GM21390 (cell line): ENCODE measurements around the gene TMPRSS13.
"Not testable (repeated sequence)": the region's sequence is repeated elsewhere in the genome, so short reads cannot be mapped to it uniquely, and the experiment has no call there.

ENCODE experiments used
- ATAC-seq: cut with Tn5 transposase; IDR thresholded peaks from one replicate; pipeline ENCODE4 v1.9.1; 2021; ENCODE audit not compliant: unreplicated experiment

Gene TMPRSS13

DNA sequence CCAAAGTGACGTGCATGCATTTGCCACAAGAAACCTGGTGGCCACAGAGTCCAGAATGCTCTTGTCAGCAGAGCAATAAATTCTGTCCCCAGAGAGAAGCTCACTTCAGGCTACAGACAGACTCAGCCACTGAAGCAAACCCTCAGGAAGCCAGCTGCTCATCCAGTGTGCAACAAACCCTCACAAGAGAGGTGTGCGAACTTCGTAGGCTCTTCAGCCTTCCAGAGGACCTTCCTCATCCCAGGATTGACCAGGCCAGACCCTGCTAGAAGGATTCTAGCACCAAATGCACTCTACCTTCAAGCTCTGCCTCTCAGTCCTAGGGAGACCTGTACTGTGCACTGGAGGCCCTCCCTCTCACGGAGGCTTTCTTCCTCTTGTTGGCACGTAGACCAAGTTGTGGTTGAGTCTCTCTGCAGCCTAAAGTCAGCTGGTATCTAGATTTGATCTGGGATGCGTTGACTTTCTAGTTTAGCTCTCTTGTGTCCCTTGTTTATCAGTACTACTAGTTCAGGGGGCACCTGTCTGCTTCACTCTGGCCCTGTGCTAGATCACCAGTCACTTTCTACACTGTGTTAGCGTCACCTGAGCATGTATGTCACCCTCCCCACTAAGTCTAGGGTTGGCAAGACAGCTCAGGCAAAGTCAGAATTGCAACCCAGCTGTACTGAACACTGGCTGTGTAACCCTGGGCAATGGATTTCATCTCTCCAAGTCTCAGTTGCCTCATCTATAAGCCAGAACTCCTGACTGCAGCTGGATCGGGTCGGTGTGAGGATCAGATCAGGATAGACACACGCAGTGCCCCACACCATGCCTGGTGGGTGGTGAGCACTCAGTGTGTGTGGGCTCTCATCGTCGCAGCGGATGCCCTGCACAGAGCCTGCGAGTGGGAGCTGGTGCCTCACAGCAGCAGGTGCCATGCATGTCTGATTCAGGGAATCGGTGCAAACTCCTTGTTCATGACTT, 22.1 kb upstream of the TMPRSS13 start:
- no peak for ATAC-seq

DNA sequence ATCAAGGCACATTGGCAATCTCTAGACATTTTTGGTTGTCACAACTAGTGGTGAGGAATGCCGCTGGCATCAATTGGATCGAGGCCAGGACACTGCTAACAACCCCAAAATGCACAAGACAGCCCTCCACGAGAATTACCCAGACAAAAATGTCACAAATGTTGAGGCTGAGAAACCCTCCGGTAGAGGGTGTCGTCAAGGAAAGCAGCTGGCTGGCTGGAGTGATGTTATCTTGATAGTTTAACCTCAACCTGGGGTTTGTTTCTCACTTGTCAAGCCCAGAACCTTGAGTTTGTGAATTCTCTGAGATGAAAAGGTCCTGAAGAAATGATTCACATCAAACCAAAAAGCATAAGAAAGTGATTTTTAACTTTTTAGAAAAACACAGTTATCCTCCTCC, 21.1 kb upstream of the TMPRSS13 start:
- no peak for ATAC-seq

DNA sequence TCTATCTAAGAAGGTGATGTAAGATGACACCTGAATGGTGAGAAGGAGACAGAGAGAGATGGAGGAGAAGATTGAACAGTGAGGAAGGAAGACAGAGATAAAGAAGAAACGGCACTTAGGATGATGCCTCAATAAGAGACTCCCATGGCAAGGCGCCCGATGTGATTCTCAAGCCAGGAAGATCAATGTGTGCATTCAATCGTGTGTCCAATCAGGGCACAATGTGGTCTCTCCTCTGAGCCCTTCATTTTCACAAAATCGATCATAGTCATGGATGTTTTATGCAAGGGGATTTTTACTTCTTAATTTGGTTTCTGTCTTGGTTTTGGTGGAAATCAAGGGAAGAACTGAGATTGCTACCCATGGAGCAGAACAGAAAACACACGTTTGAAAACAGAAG, 19.9 kb upstream of the TMPRSS13 start:
- ATAC-seq: no peak

DNA sequence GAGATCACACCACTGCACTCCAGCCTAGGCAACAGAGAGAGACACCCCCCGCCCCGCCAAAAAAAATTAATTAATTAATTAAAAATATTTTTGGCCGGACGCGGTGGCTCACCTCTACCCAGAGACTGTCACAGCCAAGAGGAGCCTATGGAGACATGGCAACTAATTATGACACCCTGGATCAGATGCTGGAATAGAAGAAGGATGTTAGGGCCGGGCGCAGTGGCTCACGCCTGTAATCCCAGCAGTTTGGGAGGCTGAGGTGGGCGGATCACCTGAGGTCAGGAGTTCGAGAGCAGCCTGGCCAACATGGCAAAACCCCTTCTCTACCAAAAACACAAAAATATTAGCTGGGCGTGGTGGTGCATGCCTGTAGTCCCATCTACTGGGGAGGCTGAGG, 19.3 kb upstream of the TMPRSS13 start:
- ATAC-seq: not testable (repeated sequence)

DNA sequence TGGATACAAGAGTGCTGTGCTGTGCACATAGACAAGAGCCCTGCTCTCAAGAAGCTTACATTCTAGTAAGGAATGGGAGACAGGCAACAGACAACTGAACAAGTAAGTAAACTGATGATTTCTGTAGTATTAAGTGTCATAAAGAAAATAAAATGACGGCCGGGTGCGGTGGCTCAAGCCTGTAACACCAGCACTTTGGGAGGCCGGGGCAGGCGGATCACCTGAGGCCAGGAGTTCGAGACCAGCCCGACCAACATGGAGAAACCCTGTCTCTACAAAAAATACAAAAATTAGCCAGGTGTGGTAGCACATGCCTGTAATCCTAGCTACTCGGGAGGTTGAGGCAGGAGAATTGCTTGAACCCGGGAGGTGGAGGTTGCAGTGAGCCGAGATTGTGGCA, 18.5 kb upstream of the TMPRSS13 start:
- ATAC-seq: not testable (repeated sequence)

DNA sequence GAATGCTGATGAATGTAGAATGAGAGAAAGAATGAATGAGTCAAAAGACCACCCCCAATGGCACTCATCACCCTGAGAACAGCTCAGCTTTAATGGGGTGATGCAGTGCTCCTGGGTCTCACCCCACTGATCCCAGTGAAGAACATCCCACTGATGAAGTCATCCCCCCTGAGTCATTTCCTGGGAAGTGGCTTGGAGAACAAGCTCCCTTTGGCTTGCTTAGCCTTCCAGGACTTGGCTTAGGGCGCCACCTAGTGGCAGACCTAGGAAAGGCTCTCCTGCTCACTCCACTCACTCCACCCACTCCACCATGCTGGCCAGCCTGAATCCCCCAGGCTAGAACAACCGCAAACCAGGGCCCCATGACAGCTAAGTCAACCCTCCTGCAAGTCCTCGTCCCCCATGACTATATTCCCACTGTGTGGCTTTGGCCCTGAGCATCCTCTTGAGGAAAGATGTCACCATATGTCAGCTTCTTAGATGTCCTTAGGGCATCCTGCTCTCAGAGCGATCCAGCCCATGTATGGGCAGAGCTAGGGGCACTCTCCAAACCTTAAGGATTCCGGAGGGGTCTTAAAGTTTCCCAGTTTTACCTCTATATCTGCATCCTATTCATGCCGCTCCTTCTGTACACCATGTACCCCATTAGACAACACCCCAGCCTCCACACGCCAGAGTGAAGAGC, 17.8 kb upstream of the TMPRSS13 start:
- ATAC-seq: peak; percentile 63

DNA sequence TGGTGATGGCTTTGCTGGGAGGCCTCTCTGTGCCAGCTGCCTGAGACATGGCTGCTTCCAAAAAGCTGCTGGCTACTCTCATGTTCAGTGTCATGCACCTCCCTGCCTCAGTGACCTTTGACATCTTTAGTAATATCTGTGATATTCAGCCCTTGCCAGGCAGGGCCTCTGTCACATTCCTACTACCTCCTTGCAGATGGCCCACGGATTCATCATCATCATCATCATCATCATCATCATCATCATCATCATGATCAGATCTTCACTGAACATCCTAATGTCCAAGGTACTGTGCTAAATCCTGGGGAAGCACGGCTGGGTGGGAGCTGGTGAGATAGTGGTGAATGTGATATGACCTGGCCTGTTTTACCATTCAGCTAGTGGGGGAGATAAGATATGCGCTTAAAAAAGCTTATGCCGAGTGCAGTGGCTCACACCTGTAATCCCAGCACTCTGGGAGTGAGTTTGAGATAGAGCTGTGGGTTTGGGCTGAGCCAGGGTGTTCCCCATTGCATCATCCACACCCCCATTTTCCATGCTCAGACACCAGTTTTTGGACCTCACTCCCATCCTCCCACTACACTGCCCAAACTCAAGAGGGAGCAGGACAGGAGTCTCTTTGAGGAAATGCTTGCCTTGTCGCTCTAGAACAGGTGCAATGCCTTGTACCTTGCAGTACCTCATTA, 17.1 kb upstream of the TMPRSS13 start:
- no peak for ATAC-seq

DNA sequence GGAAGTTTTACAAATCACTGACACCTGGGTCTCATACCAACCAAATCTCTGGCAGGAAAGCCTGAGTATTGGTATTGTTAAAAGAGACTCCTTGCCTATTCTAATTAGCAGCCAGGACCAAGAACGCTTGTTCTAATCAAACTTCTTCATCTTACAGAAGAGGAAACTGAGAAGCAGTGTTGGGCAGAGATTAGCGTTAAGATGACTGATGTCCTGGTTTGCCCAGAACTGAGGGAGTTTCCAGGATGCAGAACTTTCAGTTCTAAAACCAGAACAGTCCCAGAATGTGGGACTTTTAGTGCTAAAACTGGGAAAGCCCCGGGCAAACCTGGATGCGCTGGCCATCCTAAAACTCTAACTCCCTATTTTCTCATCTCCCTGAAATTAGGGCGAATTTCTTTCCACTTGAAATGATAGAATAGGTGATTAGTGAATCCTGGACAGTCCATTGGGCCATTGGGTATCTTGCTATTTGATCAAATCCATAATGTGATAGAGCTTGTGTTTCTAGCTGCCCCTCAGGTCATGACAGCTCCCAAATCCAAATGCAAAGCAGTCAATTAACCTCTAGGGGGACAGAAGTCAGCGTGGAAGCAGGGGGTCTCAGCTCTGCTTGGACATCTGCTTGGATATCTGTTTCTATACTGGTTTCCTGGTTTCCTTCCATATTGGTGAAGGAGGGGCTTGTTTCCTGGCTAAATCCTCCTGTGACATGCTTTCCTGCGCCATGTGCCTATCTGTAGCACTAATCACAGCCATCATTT, 16.0 kb upstream of the TMPRSS13 start:
- ATAC-seq: no peak

DNA sequence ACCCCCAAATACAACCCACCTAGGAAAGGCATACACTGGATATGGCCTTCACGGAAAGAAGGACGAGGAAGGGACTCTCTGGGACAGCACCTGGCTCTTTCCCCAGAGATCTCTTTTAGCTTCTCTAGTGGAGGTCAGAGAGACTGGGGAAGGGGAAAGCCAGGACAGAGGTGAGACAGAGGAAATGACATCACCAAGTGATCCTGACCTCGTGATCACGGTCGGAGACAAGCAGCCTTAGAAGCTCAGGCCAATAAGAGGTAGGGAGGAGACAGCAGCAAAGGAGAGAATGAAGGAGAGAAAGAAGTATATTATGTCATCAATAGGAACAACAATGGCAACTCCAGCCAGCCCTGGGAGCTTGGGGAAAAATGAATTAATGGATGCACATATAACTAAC, 15.4 kb upstream of the TMPRSS13 start:
- no peak for ATAC-seq

DNA sequence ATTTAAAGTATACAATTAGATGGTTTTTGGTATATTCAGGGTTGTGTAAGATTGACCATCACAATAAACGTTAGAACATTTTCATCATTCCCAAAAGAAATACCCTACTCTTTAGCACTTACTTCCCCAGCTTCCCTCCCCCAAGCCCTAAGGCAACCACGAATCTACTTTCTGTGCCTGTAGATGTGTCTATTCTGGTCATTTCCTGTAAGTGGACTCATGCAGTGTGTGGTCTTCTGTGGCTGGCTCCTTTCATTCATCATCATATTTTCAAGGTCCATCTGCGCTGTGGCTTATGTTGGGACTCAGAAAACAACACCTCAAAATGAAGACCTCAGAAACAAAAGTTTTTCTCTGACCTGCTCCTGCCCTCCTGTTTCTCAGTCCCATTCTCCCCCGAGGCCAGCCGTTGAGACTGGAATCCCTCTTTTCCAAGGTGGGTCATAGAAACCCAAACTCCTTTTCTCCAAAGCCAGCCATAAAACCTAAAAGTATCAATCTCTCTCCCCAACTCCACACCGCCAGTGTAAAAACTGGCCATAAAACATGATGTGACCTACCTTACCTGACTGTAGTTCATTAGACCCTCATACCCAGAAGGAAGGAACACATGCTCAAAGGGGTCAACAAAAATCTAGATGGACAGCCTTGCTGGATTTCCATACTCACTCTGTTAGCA, 12.9 kb upstream of the TMPRSS13 start:
- ATAC-seq: no peak

DNA sequence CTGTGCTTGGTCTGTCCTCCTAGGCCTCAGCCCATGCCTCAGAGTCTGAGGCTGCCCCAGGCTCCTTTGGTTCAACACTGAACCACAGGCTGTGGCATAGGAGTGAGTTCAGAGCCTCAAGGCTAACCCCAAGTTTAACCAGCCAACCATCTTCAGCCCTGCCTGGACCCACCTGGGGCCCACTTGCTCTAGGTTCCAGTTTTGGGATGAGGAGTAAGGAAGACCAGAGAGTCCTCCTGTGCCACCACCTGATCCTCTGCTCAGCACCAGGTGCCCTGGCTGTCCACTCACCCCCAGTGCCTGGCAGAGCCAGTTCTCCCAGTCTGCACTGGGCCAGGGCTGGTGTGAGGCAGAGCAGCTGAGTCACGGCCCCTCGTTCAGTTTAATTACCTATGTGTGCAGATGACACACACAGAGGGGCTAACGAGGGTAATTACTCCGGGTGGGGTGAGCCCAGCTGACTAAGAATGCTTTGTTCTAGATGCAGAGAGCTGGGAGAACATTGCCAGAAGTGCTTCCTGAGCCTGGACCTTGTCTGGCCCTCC, 12.0 kb upstream of the TMPRSS13 start:
- ATAC-seq: no peak

DNA sequence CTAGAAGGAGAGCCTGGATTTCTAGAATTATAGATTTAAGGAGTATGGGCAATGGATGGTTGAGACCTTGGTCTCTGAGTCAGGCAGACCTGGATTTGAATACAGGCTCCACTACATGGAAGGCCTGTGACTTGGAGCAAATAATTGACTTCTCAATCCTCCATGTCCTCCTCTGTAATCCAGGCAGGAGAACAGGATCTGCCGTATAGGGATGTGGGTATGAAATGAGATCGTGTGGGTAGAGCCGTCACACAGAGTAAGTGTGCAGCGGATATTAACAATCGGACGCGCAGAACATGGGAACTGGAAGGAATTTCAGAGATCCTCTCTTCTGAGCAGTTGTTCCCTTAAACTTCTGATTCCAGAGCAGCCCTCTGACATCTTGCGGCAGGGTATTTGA, 11.5 kb upstream of the TMPRSS13 start:
- ATAC-seq: no peak

DNA sequence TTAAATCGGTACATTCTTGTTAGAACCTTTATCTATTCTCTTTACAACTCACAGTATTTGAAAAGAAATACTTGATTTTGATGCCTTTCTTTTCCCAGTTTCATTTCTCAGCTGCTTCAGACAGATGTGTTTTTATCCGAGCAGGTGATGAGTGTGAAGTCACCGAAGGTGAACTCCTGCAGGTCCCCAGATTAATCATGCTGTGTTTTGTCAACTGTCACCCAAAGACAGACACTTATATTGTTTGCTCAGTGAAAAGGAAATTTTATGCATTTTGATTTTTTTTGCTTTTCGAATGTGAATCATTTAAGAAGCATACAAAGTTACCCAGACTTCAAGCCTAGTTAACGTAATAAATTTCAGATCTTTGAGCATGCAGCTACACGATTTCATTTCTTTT, 7.8 kb upstream of the TMPRSS13 start:
- ATAC-seq: no peak

DNA sequence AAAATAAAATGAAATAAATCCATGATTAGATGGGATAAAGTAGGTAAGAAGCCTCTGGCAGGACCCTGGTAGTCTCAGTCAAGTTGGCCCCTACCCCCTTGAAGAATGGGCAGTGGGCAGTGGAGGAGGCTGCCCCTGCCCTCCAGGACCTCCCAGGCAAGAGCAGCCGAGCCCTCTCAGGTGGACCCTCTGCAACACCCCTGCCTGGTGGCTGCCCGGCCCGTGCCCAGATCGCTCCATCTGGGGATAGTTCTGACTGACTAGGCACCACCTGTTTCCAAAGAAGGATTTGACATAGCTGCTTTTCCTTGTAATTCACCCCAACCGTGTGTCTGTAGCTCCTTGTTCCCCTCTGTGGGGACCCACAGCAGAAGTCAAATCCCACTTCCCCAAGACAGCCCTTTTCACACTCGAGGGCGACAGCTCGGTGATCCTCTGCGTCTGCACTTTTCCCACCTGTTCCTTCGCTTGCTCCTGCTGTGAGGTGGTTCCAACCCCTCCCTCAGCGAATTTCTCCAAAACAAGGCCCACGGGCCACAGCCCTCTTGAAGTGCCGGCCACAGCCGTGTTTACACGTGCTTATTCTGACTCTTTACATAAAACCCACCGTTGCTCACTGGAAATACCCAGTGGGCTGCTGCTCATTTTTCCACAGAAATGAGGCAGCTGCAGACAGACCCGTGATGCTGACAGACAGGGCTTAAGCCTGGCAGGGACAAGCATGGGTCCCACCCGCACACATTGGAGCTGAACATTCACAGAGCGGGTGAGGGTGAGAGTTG, 5.5 kb upstream of the TMPRSS13 start:
- no peak for ATAC-seq

DNA sequence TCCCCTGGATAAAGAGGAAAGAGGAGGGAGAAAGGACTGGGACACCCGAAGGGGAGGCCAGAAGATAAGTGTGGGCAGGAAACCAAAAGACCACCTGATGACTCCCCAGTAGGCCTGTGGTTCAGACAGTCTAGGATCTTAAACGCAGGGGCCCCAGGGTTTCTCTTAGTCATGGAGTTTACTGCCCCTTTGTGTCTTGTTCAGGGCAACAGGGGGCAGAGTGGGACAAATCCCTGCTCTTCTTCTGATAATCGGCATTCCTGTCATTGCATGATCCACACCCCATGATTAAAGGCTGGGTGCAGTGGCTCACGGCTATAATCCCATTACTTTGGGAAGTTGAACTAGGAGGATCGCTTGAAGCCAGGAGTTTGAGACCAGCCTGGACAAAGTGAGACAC, 4.7 kb upstream of the TMPRSS13 start:
- ATAC-seq: no peak

DNA sequence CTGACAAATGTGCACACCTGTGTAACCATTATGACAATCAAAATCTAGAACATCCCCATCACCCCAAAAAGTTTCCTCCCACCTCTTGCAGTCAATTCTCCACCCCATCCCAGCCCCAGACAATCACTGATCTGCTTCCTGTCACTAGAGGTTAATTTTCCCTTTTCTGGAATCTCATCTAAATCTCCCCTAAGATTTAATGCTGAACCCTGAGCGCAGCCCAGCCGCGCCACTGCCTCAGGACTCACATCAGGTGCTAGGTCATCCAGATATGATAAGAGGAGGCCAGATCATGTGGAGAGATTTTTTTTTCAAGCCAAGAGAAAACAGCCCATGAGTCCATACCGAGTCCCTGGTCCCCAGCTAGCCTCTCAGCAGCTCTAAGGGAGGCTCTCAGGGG, 4.3 kb upstream of the TMPRSS13 start:
- no peak for ATAC-seq

DNA sequence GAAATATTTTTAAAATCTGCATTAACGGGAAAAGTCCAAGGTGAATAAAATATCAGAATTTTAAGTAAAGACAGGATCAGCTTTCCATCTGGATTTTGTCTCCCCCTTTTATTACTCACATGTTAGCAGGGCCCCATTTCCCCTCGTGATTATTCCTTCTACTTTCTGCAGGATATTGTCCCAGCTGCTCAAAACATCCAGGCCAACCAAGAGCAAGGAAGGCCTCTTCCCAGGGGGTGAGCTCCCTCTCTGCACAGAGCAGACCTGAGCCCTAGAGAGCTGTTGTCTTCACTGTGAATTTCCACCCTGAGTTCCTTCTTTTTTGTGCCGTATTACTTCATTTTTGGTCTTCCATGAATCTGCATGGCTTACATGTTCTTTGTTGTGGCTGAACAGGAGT, 3.7 kb upstream of the TMPRSS13 start:
- no peak for ATAC-seq

DNA sequence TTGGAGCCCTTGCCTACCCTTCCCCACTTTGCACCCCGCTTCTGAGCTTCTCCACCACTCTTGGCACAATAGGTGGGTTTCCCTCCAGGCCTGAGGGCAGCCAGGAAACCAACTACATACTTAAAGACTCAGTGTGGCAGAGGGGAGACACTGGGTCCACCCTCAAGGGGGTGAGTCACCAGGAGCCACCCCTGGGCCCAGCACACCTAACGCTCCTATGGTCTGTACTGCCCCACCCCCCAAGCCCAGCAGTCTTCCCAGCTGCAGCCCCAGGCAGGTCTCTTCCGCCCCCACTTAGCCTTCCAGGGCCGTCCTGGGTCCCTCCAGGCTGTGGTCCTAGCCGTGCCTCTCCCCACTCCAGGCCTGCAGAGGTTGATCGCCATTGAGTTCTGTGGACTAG, 3.2 kb upstream of the TMPRSS13 start:
- ATAC-seq: no peak

DNA sequence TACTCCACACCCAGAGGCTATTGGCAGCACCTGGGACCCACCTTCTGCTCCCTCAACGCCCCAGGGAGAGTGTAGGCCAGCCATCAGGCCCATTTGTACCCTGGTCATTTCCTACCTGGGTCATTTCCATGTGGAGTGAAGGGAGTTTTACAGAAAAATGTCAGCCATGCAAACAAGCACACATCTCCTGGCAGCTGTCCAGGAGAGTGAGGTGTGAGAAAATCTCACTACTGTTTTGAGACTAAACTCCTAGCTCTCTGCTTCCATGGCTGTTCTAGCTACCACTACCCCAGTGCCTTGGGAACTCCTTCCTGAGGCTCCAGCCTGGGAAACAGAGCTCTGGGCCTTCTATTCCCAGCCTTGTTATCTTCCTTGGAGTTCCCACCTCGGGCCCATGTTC, 2.8 kb upstream of the TMPRSS13 start:
- ATAC-seq: peak; percentile 62
